Brain microvascular endothelial cell (primary cell): ENCODE data around the gene PACSIN2.
"Not testable (repeated sequence)": the region's sequence is repeated elsewhere in the genome, so short reads cannot be mapped to it uniquely, and the experiment has no call there.

Source experiments
- DNase-seq: peaks from one replicate; pipeline ENCODE4 v3.0.0-alpha.2; 2020
- H3K27ac ChIP-seq: fragments of 250-450 bp; sonication (Bioruptor Pico); 2 replicates; pipeline ENCODE4 v1.5.1; 2020; ENCODE audit warnings: mild to moderate bottlenecking, moderate library complexity
- H3K27me3 ChIP-seq: fragments of 250-450 bp; sonication (Bioruptor Pico); replicated peaks from 2 replicates; pipeline ENCODE4 v1.5.1; 2020; ENCODE audit warnings: mild to moderate bottlenecking
- H3K36me3 ChIP-seq: fragments of 250-450 bp; sonication (Bioruptor Pico); replicated peaks from 2 replicates; pipeline ENCODE4 v1.5.1; 2020; ENCODE audit warnings: mild to moderate bottlenecking
- H3K4me3 ChIP-seq: 2 replicates; pipeline ENCODE4 v1.5.1; 2011; ENCODE audit warnings: low read depth, mild to moderate bottlenecking, control low read depth, low read length, moderate library complexity
- in situ Hi-C: cut with HindIII; loops from 2 replicates; pipeline ENCODE4 v1.10.0; 2017; ENCODE audit warnings: low sequenced_read_pairs, low pct_ligation_motif_present
- TF ChIP-seq, protein P1 (sequence below): IDR thresholded peaks from 2 replicates; pipeline ENCODE4 v1.5.1; 2011; ENCODE audit warnings: low read depth, mild to moderate bottlenecking, moderate library complexity, low read length, control low read depth, inconsistent platforms; ENCODE audit errors: missing control alignments

The PACSIN2 gene

GRCh38 chr22:42963231-42963595 lies 51.7 kb downstream of the PACSIN2 start:
- Histone ChIP-seq H3K36me3 (no peaks in the 10 kb centered on the region), H3K27ac (no peak overlapping the region), H3K4me3 (no peak overlapping the region), H3K27me3 (no peaks in the 10 kb centered on the region)
- TF ChIP-seq, protein P1, sequence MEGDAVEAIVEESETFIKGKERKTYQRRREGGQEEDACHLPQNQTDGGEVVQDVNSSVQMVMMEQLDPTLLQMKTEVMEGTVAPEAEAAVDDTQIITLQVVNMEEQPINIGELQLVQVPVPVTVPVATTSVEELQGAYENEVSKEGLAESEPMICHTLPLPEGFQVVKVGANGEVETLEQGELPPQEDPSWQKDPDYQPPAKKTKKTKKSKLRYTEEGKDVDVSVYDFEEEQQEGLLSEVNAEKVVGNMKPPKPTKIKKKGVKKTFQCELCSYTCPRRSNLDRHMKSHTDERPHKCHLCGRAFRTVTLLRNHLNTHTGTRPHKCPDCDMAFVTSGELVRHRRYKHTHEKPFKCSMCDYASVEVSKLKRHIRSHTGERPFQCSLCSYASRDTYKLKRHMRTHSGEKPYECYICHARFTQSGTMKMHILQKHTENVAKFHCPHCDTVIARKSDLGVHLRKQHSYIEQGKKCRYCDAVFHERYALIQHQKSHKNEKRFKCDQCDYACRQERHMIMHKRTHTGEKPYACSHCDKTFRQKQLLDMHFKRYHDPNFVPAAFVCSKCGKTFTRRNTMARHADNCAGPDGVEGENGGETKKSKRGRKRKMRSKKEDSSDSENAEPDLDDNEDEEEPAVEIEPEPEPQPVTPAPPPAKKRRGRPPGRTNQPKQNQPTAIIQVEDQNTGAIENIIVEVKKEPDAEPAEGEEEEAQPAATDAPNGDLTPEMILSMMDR, result no peak
- no peak for DNase-seq
- in situ Hi-C loops, result no loop called here

GRCh38 chr22:42962295-42963230 lies 52.4 kb downstream of the PACSIN2 start:
- in situ Hi-C loops, result no loop called here
- no peak for DNase-seq
- TF ChIP-seq, protein P1, result no peak
- H3K36me3 ChIP-seq, result no peaks in the 10 kb centered on the region
- no peak overlapping the region for H3K27ac ChIP-seq
- H3K4me3 ChIP-seq, result no peak overlapping the region
- H3K27me3 ChIP-seq, result no peaks in the 10 kb centered on the region

DNA sequence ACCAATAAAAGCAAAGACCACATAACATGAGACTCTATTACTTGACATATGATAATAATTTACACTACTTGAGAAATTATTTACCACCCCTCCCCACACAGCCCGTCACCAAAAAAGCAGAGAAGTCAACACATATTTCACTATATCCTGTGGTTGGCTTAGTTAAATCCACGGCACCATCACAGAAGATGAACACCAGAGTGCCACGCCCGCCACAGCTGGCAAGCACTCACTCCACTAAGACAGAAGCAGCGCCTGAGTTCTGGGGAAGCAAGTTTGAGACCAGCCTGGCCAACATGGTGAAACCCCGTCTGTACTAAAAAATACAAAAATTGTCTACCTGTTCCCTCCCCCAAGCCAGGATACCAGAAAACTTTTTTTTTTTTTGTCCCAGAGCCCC lies 53.1 kb downstream of the PACSIN2 start:
- Histone ChIP-seq H3K27me3 (no peaks in the 10 kb centered on the region), H3K4me3 (no peak overlapping the region), H3K27ac (peak overlapping the region; percentile 5), H3K36me3 (no peaks in the 10 kb centered on the region)
- in situ Hi-C loops, result no loop called here
- no peak for DNase-seq
- TF ChIP-seq, protein P1, result no peak

DNA sequence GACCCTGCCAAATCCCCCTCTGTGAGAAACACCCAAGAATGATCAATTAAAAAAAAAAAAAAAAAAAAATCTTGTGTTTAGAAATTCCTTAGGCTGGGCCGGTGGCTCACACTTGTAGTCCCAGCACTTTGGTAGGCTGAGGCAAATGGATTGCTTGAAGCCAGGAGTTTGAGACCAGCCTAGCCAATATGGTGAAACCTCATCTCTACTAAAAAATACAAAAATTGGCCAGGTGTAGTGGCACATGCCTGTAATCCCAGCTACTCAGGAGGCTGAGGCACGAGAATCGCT lies 53.6 kb downstream of the PACSIN2 start:
- in situ Hi-C loops, result not testable (repeated sequence)

DNA sequence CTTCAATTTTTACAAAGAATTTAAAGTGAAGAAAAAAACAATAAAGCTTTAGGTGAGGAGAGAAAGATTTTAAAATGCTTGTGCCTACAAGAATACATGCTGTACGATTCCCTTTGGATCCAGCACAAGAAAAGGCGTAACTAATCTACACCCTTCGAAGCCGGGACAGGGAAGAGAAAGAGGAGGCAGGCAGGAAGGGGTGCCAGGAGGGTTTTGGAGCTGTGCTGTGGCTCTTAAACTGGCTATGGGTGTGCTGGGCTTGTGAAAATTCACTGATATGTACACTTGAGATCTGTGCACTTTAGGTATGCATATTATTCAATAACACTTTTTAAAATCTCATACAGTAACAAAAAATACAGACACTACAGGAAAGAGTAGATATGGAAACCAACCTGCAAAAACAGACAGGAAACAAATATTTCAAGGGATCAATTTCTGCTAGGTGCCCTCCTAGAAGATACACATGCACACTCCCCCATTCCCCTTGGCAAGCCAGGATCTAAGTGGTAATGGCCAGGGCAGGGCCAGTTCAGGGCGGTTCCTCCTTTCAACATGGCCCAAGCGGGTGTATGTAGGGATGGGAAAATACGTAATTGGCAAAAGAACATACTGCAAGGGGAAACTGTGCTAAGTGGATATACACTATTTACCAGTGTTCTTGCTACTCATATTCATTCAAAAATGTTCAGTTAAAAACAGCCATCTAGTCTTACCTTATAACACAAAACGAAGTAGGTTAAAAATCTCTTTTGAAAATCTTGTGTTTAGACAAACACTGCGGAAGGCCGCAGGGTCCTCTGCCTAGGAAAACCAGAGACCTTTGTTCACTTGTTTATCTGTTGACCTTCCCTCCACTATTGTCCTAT lies 54.2 kb downstream of the PACSIN2 start:
- DNase-seq, result no peak
- TF ChIP-seq, protein P1, result no peak
- no peaks in the 10 kb centered on the region for H3K36me3 ChIP-seq
- H3K27ac ChIP-seq, result peak overlapping the region; percentile 95
- H3K27me3 ChIP-seq, result no peaks in the 10 kb centered on the region
- in situ Hi-C loops, result no loop called here
- no peak overlapping the region for H3K4me3 ChIP-seq

More for the DNA sequence above, 53.6 kb downstream of the PACSIN2 start:
- H3K27me3 ChIP-seq, H3K4me3 ChIP-seq, H3K36me3 ChIP-seq, DNase-seq: not testable (repeated sequence)
- peak overlapping the region; percentile 5 for H3K27ac ChIP-seq
